BJ (cell line): Measurements from ENCODE around the gene GPR62. TPM values are rescaled to one million over a fixed set of nuclear protein-coding genes. Genes with fewer than 3 reads are reported as not detected.

Source experiments
- CTCF ChIA-PET: fragments of 350-600 bp; formaldehyde crosslinking; extraction: SDS; loops from one replicate; lab custom pipeline; 2021; ENCODE audit warnings: antibody characterized with exemption, inconsistent platforms; lab: Yijun Ruan, JAX
- POLR2A ChIA-PET: fragments of 300-600 bp; sonication (Branson Sonifier 250); formaldehyde crosslinking; extraction: SDS; loops from one replicate; lab custom pipeline; 2021; ENCODE audit warnings: antibody characterized with exemption; lab: Charles Lee
- DNase-seq: peaks from one replicate; pipeline ENCODE4 v3.0.0-alpha.2; 2011; ENCODE audit warnings: low read depth
- H3K27me3 ChIP-seq: 2 replicates; pipeline ENCODE4 v1.6.0; 2011; ENCODE audit warnings: low read length; ENCODE audit not compliant: control insufficient read depth, insufficient read depth
- H3K36me3 ChIP-seq: 2 replicates; pipeline ENCODE4 v1.5.1; 2011; ENCODE audit warnings: low read length; ENCODE audit not compliant: control insufficient read depth, insufficient read depth
- H3K4me3 ChIP-seq: 2 replicates; pipeline ENCODE4 v1.5.1; 2011; ENCODE audit warnings: low read depth, mild to moderate bottlenecking, control low read depth, low read length
- polyA plus RNA-seq: library from polyadenylated mRNA; depleted of rRNA; stranded (reverse); fragments of >200 nt; gene quantifications from 2 replicates; pipeline ENCODE4 v1.2.3, GENCODE V29; 2011
- TF ChIP-seq, protein P1 (sequence below): IDR thresholded peaks from 2 replicates; pipeline ENCODE4 v1.5.1; 2011; ENCODE audit warnings: low read depth, mild to moderate bottlenecking, control low read depth, inconsistent platforms, low read length, moderate library complexity; ENCODE audit not compliant: insufficient read depth

The GPR62 gene
- polyA plus RNA-seq, 1 experiment = not detected

DNA sequence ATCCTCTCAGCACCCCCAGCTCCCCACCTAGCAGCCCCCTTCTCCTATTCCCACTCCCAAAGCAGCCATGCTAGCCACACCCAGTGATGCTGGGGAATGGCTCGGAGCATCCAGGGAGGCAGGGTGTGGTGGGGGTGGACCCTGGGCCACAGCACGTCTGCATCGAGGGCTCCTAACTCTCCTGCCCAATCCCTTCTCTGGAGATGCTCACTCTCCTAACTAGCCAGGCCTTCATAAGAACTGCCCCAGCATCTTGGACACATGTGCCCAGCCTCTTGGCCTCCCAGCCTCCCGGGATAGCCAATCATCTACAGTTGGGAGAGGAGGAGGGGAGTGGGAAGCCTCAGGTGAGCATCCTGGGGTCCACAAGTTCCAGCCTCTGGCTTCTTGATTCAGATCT lies 9.3 kb downstream of the GPR62 start:
- ChIA-PET CTCF (interaction anchor here (3.4 to 6.1 kb wide), 2 partner anchors 10 to 23 kb away, joined by 16 to 37 read pairs; partner anchors contain the start of genes ABHD14A, ABHD14B, PARP3 and RRP9), POLR2A (no interaction called here)
- Histone ChIP-seq H3K27me3 (no peaks in the 10 kb centered on the region), H3K36me3 (peaks cover 16% of the 10 kb centered on the region), H3K4me3 (no peak overlapping the region)
- TF ChIP-seq, protein P1, sequence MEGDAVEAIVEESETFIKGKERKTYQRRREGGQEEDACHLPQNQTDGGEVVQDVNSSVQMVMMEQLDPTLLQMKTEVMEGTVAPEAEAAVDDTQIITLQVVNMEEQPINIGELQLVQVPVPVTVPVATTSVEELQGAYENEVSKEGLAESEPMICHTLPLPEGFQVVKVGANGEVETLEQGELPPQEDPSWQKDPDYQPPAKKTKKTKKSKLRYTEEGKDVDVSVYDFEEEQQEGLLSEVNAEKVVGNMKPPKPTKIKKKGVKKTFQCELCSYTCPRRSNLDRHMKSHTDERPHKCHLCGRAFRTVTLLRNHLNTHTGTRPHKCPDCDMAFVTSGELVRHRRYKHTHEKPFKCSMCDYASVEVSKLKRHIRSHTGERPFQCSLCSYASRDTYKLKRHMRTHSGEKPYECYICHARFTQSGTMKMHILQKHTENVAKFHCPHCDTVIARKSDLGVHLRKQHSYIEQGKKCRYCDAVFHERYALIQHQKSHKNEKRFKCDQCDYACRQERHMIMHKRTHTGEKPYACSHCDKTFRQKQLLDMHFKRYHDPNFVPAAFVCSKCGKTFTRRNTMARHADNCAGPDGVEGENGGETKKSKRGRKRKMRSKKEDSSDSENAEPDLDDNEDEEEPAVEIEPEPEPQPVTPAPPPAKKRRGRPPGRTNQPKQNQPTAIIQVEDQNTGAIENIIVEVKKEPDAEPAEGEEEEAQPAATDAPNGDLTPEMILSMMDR = no peak
- DNase-seq = no peak

GRCh38 chr3:51966016-51966415 lies 10.8 kb downstream of the GPR62 start:
- Histone ChIP-seq H3K36me3 (peaks cover 6% of the 10 kb centered on the region), H3K4me3 (peak overlapping the region; percentile 45), H3K27me3 (no peaks in the 10 kb centered on the region)
- ChIA-PET CTCF (interaction anchor here (3.4 to 6.1 kb wide), 2 partner anchors 9 to 24 kb away, joined by 16 to 37 read pairs; partner anchors contain the start of genes ABHD14A, ABHD14B, PARP3 and RRP9), POLR2A (no interaction called here)
- DNase-seq = no peak
- TF ChIP-seq, protein P1 = no peak

GRCh38 chr3:51966486-51966885 lies 11.3 kb downstream of the GPR62 start:
- Histone ChIP-seq H3K27me3 (no peaks in the 10 kb centered on the region), H3K4me3 (peak overlapping the region; percentile 45), H3K36me3 (peaks cover 3% of the 10 kb centered on the region)
- TF ChIP-seq, protein P1 = no peak
- POLR2A ChIA-PET = interaction anchor here (0.6 kb wide), 1 partner anchor 9 kb away, joined by 19 read pairs; no protein-coding TSS in a partner anchor
- CTCF ChIA-PET = interaction anchor here (3.4 to 6.1 kb wide), 2 partner anchors 8 to 24 kb away, joined by 16 to 37 read pairs; partner anchors contain the start of genes ABHD14A, ABHD14B, PARP3 and RRP9
- no peak for DNase-seq

GRCh38 chr3:51966922-51967383 lies 11.8 kb downstream of the GPR62 start:
- Histone ChIP-seq H3K27me3 (no peaks in the 10 kb centered on the region), H3K4me3 (peak overlapping the region; percentile 45), H3K36me3 (peaks cover 3% of the 10 kb centered on the region)
- DNase-seq = no peak
- CTCF ChIA-PET = interaction anchor here (3.4 kb wide), 1 partner anchor 25 kb away, joined by 16 read pairs; the partner anchor contains the start of genes PARP3 and RRP9
- TF ChIP-seq, protein P1 = no peak
- POLR2A ChIA-PET = interaction anchor here (0.6 kb wide), 1 partner anchor 8 kb away, joined by 19 read pairs; no protein-coding TSS in a partner anchor

DNA sequence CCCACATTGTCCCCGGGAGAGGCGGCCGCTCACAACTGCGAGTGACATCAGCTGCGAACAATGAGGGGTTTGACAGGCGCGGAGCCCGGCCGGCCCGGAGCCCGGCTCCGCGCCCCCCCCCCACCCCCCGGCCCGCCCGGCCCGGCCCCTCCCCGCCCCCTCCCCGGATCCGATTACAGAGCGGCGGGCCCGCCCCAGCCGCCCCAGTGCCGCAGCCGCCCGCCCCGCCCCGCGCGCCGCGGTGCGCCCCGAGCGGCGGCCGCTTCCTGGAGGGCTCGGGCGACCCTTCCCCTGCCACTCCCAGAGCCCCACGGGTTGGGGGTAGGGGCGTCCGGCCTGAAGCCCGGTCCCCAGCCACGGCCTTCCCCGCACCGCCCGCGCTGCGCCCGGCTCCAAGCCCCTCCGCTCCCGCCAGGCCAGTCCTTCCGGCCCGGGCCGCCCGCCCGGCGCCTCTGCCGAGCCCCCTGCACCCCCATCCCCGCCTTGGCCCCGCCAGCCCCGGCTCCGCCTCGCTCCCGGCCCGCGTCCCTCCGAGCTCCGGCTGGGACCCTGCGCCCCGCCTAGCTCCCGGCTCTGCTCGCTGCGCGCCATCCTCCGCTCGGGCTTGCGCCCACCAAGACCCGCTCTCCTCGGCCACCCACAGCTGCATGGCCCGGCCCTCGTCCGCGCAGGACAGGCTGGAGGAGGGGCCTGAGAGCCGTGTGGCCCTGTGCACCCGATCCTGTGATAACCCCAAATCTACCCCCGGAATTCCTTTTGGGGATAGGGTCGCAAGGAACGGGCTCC lies 12.4 kb downstream of the GPR62 start, which contains the start of gene PCBP4:
PCBP4 (minus strand) TSS at position 71 of the 786 bp plus-strand sequence. CDS start 6,214 bp downstream, outside the sequence.
- Histone ChIP-seq H3K36me3 (peaks cover 3% of the 10 kb centered on the region), H3K4me3 (peak within 1 kb of the TSS; percentile 45), H3K27me3 (no peaks in the 10 kb centered on the region)
- TF ChIP-seq, protein P1 = no peak
- no peak for DNase-seq
- CTCF ChIA-PET = interaction anchor here (2.4 to 4.0 kb wide), 2 partner anchors 15 to 26 kb away, joined by 9 to 32 read pairs; partner anchors contain the start of genes ACY1, PARP3 and RRP9
- POLR2A ChIA-PET = no interaction called here
